ENCODE results near the gene TAF4. TPM values are rescaled to one million over a fixed set of nuclear protein-coding genes. Genes with fewer than 3 reads are reported as not detected.
"Not testable (repeated sequence)": the region's sequence is repeated elsewhere in the genome, so short reads cannot be mapped to it uniquely, and the experiment has no call there.

TAF4 gene
- total and polyA plus RNA-seq, 2 of the 13 experiments (the other 11 are each of a cell fraction or from before 2014, with no cell fraction given): 5.9 to 12.0 TPM

GRCh38 chr20:61945495-61945894 lies 120.2 kb downstream of the TAF4 start:
- H3K79me2 ChIP-seq (ENCODE audit: insufficient read depth, low read length); BruUV-seq (replicated peaks); DNase-seq (ENCODE audit: low spot score); intact Hi-C loops (cut with micrococcal nuclease; ENCODE audit: unreplicated experiment); H3K4me2 ChIP-seq (ENCODE audit: low read depth, low read length); H3K27me3 ChIP-seq (ENCODE audit: control insufficient read depth in 1 of 2, insufficient read depth in 2 of 2, low read length in 2 of 2); H4K20me1 ChIP-seq (ENCODE audit: insufficient read depth, low read length); H3K9ac ChIP-seq (ENCODE audit: insufficient read depth, low read depth, low read length); POLR2A ChIA-PET; FAIRE-seq; H3K36me3 ChIP-seq (replicated peaks in 1 of 2; ENCODE audit: control insufficient read depth in 1 of 2, insufficient read depth in 2 of 2, low read length in 2 of 2); CTCF ChIA-PET (ENCODE audit: low intra/inter-chr PET ratio, low total read pairs); H3K27ac ChIP-seq (ENCODE audit: extremely low read length, insufficient read depth, low read length); H3K4me3 ChIP-seq (replicated peaks in 1 of 3; ENCODE audit: insufficient read depth in 1 of 3, low read depth in 2 of 3, low read length in 3 of 3); ATAC-seq; H3K9me3 ChIP-seq (ENCODE audit: low read length); H2AFZ ChIP-seq (ENCODE audit: low read length); in situ Hi-C loops (cut with HindIII; ENCODE audit: extremely low pct_ligation_motif_present, low pct_unique_long_range_greater_than_20kb): not testable (repeated sequence)
- peaks cover 13% of the 10 kb centered on the region for H3K4me1 ChIP-seq (ENCODE audit: insufficient read depth, low read length)
- no CpG with 5 or more reads among the region's 29 CpGs for WGBS (ENCODE audit: low lambda C conversion rate)

GRCh38 chr20:61944967-61945366 lies 120.7 kb downstream of the TAF4 start:
- H3K27me3 ChIP-seq (ENCODE audit: control insufficient read depth in 1 of 2, insufficient read depth in 2 of 2, low read length in 2 of 2); POLR2A ChIA-PET; CTCF ChIA-PET (ENCODE audit: low intra/inter-chr PET ratio, low total read pairs); H2AFZ ChIP-seq (ENCODE audit: low read length); ATAC-seq; H3K36me3 ChIP-seq (replicated peaks in 1 of 2; ENCODE audit: control insufficient read depth in 1 of 2, insufficient read depth in 2 of 2, low read length in 2 of 2); DNase-seq (ENCODE audit: low spot score); H3K27ac ChIP-seq (ENCODE audit: extremely low read length, insufficient read depth, low read length); intact Hi-C loops (cut with micrococcal nuclease; ENCODE audit: unreplicated experiment); H3K9ac ChIP-seq (ENCODE audit: insufficient read depth, low read depth, low read length); FAIRE-seq; H3K4me2 ChIP-seq (ENCODE audit: low read depth, low read length); H3K4me3 ChIP-seq (replicated peaks in 1 of 3; ENCODE audit: insufficient read depth in 1 of 3, low read depth in 2 of 3, low read length in 3 of 3); in situ Hi-C loops (cut with HindIII; ENCODE audit: extremely low pct_ligation_motif_present, low pct_unique_long_range_greater_than_20kb); H3K4me1 ChIP-seq (ENCODE audit: insufficient read depth, low read length); BruUV-seq (replicated peaks); H4K20me1 ChIP-seq (ENCODE audit: insufficient read depth, low read length); H3K9me3 ChIP-seq (ENCODE audit: low read length); H3K79me2 ChIP-seq (ENCODE audit: insufficient read depth, low read length): not testable (repeated sequence)
- WGBS (ENCODE audit: low lambda C conversion rate): no CpG with 5 or more reads among the region's 34 CpGs

- in situ Hi-C loops (cut with HindIII; ENCODE audit: extremely low pct_ligation_motif_present, low pct_unique_long_range_greater_than_20kb): no loop called here
- Histone ChIP-seq H3K27ac (ENCODE audit: extremely low read length, insufficient read depth, low read length) (no peak overlapping the region), H3K9ac (ENCODE audit: insufficient read depth, low read depth, low read length) (no peak overlapping the region), H3K79me2 (ENCODE audit: insufficient read depth, low read length) (no peaks in the 10 kb centered on the region), H3K4me1 (ENCODE audit: insufficient read depth, low read length) (no peaks in the 10 kb centered on the region), H3K9me3 (ENCODE audit: low read length) (no peaks in the 10 kb centered on the region), H3K4me2 (ENCODE audit: low read depth, low read length) (no peak overlapping the region), H4K20me1 (ENCODE audit: insufficient read depth, low read length) (no peaks in the 10 kb centered on the region; the same call in 1 of the 2 replicates), H3K27me3 (ENCODE audit: control insufficient read depth in 1 of 2, insufficient read depth in 2 of 2, low read length in 2 of 2) (peaks cover 18 to 30% of the 10 kb centered on the region in 2 experiments), H3K4me3 (replicated peaks in 1 of 3; ENCODE audit: insufficient read depth in 1 of 3, low read depth in 2 of 3, low read length in 3 of 3) (no peak overlapping the region), H2AFZ (ENCODE audit: low read length) (no peak overlapping the region), H3K36me3 (replicated peaks in 1 of 2; ENCODE audit: control insufficient read depth in 1 of 2, insufficient read depth in 2 of 2, low read length in 2 of 2) (no peaks in the 10 kb centered on the region)
- ChIA-PET CTCF (ENCODE audit: low intra/inter-chr PET ratio, low total read pairs) (no interaction called here), POLR2A (no interaction called here)
- TF ChIP-seq NFIC (IDR thresholded peaks at IDR 0.05; ENCODE audit: low read length) (no peak), ZNF160 (CRISPR knock-in tag; IDR thresholded peaks at IDR 0.05) (no peak), HNRNPLL (IDR thresholded peaks at IDR 0.05; ENCODE audit: low read depth, low read length, poor library complexity, severe bottlenecking) (no peak), ZNF17 (CRISPR knock-in tag; IDR thresholded peaks at IDR 0.05) (no peak), HDAC2 (CRISPR knock-in tag; IDR thresholded peaks at IDR 0.05) (no peak), GMEB1 (CRISPR knock-in tag; IDR thresholded peaks at IDR 0.05; ENCODE audit: borderline replicate concordance) (no peak), ZNF850 (CRISPR knock-in tag; conservative IDR thresholded peaks at IDR 0.05) (no peak), IRF2 (CRISPR knock-in tag; IDR thresholded peaks at IDR 0.05) (no peak), KMT2A (CRISPR knock-in tag; IDR thresholded peaks at IDR 0.05) (no peak), ZFP36 (IDR thresholded peaks at IDR 0.05; ENCODE audit: borderline replicate concordance, low read depth, low read length, partially characterized antibody) (no peak)
- DNase-seq (ENCODE audit: low spot score): no peak
- WGBS (ENCODE audit: low lambda C conversion rate): 41% methylated on average over 9 of the region's 9 CpGs
- no peak for FAIRE-seq
- BruUV-seq (replicated peaks): no TSS peak
- no peak; the same call in 2 of the 3 replicates for ATAC-seq
- intact Hi-C loops (cut with micrococcal nuclease; ENCODE audit: unreplicated experiment): no loop called here
Observed at GRCh38 chr20:61942526-61942925, 123.2 kb downstream of the TAF4 start.

Measured in HepG2 (cell line).